ENCODE data around the gene OGG1.

DNA sequence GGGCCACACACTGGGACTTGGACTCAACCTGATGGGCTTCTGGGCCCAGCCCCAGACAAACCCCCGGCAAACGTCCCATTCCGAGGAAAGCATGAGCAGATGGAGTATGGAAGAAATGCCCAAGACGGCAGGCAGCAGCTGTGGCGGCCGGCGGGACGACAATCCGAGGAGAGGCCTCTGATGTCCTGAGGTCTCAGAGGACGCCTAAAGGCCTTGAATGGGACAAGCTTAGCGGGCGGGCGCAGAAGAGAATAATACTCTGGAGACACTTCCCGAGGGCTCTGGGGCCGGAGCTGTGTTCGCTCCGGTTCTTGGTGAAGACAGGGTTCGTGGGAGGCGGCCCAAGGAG is 482 bp upstream of the OGG1 start:
- TF ChIP-seq GATA2 (IDR thresholded peaks at IDR 0.05; ENCODE audit: low read depth, low read length): no peak
- TF ChIP-seq GATA3 (IDR thresholded peaks at IDR 0.05; ENCODE audit: low read depth, low read length): no peak
